Parietal lobe (tissue), 1 donor: ENCODE results near the gene LRIT1. TPM values are rescaled to one million over a fixed set of nuclear protein-coding genes. Genes with fewer than 3 reads are reported as not detected.

Experiments used
- total RNA-seq: library from RNA; depleted of rRNA; stranded (reverse); fragments of >200 nt; gene quantifications from one replicate; pipeline ENCODE4 v1.2.3, GENCODE V29; 2014

Gene LRIT1, protein sequence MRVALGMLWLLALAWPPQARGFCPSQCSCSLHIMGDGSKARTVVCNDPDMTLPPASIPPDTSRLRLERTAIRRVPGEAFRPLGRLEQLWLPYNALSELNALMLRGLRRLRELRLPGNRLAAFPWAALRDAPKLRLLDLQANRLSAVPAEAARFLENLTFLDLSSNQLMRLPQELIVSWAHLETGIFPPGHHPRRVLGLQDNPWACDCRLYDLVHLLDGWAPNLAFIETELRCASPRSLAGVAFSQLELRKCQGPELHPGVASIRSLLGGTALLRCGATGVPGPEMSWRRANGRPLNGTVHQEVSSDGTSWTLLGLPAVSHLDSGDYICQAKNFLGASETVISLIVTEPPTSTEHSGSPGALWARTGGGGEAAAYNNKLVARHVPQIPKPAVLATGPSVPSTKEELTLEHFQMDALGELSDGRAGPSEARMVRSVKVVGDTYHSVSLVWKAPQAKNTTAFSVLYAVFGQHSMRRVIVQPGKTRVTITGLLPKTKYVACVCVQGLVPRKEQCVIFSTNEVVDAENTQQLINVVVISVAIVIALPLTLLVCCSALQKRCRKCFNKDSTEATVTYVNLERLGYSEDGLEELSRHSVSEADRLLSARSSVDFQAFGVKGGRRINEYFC
- total RNA-seq = not detected

DNA sequence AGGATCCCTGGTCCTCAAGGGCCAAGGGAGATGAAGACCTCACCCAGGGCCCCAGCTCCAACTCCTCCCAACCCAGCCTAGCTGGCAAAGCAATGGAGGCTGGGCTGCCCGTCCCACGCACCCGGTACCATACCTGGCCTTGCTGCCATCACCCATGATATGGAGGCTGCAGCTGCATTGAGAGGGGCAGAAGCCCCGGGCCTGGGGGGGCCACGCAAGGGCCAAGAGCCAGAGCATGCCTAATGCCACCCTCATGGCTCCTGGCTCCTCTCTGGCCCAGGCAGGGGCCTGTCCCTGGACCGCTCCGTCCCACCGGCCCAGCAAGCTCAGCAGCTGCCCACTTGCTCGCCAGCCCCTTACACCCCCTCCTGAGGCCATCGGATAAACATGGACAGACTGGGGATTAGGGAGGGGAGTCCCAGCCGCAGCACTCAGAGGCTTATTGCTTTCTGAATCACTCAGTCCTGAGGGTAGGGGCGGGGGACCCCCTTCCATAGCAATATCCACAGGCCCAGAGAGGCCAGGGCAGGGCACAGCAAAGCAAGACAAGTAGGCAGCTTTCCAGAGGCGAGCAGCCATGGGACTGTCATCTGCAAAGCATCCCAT is at the start of gene LRIT1:
LRIT1 (minus strand) TSS at position 362 of the 606 bp plus-strand sequence; CDS start at position 255, 107 bp downstream.

DNA sequence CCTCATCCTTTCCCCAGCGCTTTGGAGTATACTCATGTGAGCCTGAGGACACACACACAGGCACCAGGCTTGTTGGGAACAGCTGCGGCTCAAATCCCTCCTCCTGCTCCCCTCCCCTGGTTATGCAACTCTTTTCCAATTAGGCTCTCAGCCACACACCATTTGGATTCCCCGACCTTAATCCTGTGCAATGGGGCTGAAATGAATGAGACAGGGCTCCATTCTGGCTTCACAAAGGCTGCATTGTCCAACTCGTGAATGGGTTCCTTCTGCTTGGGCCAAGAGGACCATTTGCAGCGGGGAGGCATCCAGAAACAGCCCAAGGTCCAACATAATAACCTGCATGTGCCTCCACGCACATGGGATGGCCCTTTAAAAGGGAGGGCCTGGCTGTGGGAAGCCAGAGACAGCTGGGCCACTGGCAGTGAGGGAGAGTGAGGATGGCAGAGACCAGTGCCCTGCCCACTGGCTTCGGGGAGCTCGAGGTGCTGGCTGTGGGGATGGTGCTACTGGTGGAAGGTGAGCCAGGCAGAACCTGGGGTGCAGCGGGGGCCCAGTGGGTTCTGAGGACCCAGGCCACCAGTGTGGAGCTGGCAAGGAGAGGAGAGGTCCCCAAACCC is 3.4 kb upstream of the LRIT1 start, which contains the start of gene RGR:
RGR (plus strand) TSS at position 403 of the 620 bp plus-strand sequence; CDS start at position 441, 38 bp downstream.

DNA sequence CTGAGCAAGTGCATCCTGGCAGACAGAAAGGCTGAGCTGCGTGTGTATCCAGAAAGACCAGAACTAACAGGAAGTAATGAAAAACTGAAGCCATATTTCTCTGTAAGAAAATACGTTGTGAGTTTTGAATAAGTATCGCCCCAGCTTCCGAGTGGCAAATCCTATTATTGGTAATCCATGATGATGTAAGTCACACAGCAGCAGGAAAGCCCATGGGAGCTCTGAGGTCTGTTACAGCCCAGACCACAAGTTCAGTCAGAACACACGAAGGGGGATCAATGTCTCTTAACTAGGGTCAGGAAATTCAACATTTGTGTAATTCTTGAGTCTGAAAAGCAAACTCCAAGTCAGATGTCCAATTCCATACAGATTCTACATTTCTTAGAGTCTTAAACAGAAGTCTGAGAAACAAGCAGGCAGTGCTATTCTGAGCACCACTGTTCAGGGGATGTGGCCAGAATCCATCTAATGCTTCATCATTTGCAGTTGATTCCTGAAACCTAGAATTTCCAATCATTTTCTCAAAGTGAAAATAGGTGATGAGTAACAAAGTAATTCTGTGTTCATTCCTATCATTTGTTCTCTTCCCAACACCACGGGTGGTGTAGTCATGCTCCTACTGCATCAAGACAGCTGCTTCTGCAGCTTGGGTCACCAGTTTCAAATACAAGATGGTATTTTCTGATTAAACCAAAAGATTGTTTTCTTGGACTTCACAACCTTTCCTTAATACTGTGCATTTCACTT is 15.7 kb downstream of the LRIT1 start, which contains the start of gene LRIT2:
LRIT2 (minus strand) TSS at position 118 of the 747 bp plus-strand sequence; CDS start at position 94, 24 bp downstream.

DNA sequence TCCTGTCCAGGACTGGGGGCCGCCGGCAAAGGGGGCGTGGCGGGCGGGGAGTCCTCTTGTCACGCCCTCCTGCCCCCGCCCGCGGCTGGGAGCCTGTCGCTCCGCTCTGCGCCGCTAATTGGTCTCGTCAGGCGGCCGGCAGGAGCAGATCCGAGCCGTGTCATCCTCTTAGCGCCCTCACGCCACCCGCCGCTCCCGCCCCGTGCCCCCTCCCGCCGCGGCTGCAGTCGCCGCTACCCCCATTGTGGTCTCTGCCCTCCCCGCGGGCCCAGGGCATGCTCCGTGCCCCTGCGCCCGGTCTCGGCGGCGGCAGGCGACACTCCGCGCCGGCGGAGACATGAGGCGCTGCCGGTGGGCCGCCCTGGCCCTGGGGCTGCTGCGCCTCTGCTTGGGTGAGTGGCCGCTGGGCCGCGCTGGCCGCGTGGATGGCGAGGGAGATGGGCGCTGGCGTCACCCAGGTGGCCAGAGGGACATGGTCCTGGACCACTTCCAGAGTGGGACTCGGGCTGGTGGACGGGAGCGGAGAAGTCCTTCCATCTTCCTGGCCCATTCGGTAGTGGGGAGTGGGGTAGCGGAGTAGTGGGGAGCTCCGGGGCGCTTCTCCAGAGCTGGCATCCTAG is 46.8 kb downstream of the LRIT1 start, which contains the start of gene CDHR1:
CDHR1 (plus strand) TSS at position 114 of the 620 bp plus-strand sequence; CDS start at position 338, 224 bp downstream.

Other genes with a start within 250 kb of the LRIT1 start
- 110 TPM for gene GHITM, start 102.0 kb downstream of the LRIT1 start, total RNA-seq
- not detected for gene GPR15LG, start 67.7 kb downstream of the LRIT1 start, total RNA-seq
- gene CDHR1, start 47.0 kb downstream of the LRIT1 start, total RNA-seq = 5.3 TPM
- not detected for gene LRIT2, start 16.0 kb downstream of the LRIT1 start, total RNA-seq
- gene RGR, start 3.5 kb upstream of the LRIT1 start, total RNA-seq = 0.31 TPM
- gene CCSER2, start 87.0 kb upstream of the LRIT1 start, total RNA-seq = 110 TPM